HG03135 (cell line): Measurements from ENCODE around the gene MAPK10.
"Not testable (repeated sequence)": the region's sequence is repeated elsewhere in the genome, so short reads cannot be mapped to it uniquely, and the experiment has no call there.

Experiments used
- ATAC-seq: cut with Tn5 transposase; IDR thresholded peaks from one replicate; pipeline ENCODE4 v1.9.1; 2021; ENCODE audit warnings: mild to moderate bottlenecking, moderate library complexity; ENCODE audit not compliant: unreplicated experiment

MAPK10 gene

DNA sequence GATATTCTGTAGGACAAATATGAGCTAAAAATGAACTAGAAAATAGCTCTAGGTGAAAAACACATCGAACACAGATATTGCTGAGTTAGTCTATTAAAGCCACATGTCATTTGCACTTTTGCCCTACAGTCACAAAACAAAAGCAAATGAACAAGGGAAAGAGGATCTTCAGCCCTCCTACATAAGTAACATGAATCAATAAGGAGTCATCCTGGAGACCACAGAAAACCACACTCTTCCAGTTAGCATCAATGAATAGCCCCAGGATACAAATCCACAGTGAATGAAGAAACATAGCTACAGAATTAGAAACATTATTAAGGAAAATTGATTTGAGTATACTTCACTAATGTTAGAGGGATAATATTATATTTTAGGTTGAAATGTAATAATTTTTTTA, 311.4 kb downstream of the MAPK10 start:
- no peak for ATAC-seq

- no peak for ATAC-seq
Observed at GRCh38 chr4:86044593-86044985, 315.3 kb downstream of the MAPK10 start.

DNA sequence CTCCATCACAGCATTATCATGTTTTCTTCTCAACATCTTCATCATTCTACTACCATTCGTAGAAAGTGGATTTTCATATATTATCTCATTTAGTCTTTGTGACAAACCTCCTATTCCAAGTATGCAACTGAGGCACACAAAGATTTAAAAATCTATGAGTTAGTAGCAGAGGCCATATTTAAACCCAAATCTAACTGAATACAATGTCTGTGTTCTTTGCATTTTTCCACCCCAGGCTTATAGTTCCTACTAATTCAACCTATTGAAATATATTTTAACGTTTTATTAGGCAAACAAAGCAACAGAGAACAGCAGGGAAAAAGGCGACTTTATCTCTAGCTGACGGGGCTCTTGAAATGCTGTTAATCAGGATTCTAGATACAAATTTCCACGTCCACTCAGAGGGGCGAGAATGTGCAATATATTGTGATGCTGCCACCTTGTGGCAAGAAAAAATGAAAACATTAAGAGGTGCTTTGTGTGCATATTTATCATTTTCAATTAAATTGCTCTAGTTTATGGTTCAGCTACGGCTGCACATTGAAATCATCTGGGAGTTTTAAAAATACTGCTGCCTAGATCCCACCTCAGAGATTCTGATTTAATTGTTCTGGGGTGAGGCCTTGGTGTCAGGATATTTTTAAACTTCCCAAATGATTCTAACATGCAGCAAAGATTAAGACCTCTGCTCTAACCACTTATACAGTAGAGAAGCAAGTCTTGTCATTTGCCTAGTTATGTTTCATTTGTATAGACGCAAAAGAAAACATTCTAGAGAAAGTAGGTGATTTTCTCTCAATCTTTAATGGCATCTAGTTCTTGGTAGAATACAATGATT, 315.9 kb downstream of the MAPK10 start:
- peak; percentile 63 for ATAC-seq

DNA sequence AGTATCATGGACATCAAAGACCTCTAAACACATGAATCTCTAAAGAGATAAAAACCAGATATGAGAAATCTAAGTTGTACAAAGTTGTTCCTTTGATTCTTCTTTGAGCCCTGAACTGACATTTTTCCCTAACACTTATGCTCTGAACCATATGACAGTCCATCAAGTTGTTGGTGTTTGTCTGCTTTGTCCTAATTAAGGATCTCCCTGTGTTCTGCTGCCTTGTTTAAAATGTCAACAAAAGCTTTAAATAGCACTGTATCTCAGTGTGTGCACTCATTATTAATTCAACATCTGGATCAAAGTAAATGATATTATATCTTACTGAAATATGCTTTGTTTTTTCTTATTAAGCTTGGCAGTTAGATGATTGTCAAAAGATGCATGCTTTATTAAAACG, 321.8 kb downstream of the MAPK10 start:
- no peak for ATAC-seq

GRCh38 chr4:86036736-86037135, 323.1 kb downstream of the MAPK10 start:
- ATAC-seq, result no peak

DNA sequence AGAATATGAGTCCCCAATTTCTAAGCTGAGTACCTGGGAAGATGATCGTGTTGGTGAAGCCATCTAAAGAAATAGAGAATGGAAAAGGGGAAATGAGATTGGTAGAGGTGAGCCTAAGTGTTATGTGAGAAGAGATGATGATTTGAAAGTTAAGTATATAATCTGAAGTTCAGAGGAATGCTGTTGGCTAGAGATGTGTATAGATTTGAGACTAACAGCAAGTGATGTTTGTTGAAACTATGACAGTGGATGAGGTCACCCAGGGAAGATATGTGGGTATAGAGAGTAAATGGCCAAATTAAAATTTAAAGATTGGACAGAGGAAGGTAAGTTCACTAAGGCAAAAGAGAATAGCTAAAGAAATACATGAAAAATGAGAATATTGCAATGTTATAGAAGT, 324.2 kb downstream of the MAPK10 start:
- ATAC-seq, result no peak

GRCh38 chr4:86034616-86035015, 325.2 kb downstream of the MAPK10 start:
- no peak for ATAC-seq

- ATAC-seq, result no peak
Observed at GRCh38 chr4:86033171-86033570, 326.7 kb downstream of the MAPK10 start.

GRCh38 chr4:86032476-86033022, 327.3 kb downstream of the MAPK10 start:
- no peak for ATAC-seq

- no peak for ATAC-seq
Observed at GRCh38 chr4:86031927-86032326, 327.9 kb downstream of the MAPK10 start.

- ATAC-seq, result no peak
Observed at GRCh38 chr4:86026720-86027119, 333.1 kb downstream of the MAPK10 start.

- ATAC-seq, result not testable (repeated sequence)
Observed at GRCh38 chr4:86021671-86022070, 338.2 kb downstream of the MAPK10 start.

GRCh38 chr4:86019906-86020305, 339.9 kb downstream of the MAPK10 start:
- no peak for ATAC-seq

- ATAC-seq, result no peak
Observed at GRCh38 chr4:86019362-86019761, 340.5 kb downstream of the MAPK10 start.

DNA sequence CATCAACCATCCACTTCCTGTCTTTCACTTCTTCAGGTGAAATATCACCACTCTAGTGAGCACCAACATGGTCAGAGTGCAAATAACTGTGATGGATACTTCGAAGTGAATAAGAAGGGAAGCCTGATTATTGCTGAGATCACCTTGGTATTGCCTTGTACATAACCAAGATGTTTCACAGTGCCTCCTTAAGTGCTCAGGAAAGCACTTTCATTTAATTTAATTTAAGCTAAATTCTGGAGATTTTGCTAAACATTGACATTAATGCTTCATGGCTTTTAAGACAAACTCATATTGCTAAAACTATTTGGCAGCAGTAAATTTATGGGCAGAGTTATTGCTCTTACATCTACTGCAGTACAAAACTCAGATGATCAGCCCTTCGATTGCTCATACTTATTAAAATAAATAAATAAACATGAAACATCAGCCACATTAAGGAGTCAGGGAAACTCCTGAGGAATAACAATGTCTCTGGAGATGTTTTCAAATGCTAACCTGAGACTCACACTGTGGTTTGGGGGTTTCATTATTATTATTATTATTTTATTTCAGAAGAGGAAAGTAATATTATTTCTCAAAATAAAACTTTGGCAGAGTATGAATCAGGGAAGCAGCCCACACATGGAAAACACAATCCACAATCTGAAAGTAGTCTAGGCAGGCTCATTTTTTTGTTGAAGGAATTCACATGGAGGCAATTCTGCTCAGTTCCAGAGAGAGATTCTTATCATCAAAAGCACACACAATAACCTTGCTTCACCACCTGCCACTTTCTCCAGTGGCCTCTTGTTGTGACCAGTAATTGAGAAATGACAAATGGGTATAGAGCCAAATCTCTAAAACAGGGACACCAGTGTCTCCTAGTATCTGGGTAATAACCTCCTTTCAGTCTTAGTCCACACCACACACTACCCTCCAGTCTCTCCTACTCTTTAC, 344.2 kb downstream of the MAPK10 start:
- ATAC-seq, result no peak

- peak; percentile 84 for ATAC-seq
Observed at GRCh38 chr4:86014599-86014998, 345.3 kb downstream of the MAPK10 start.

- ATAC-seq, result no peak
Observed at GRCh38 chr4:86013621-86014020, 346.2 kb downstream of the MAPK10 start.

- ATAC-seq, result no peak
Observed at GRCh38 chr4:86011117-86011516, 348.7 kb downstream of the MAPK10 start.

- ATAC-seq, result no peak
Observed at GRCh38 chr4:86007042-86007441, 352.8 kb downstream of the MAPK10 start.

DNA sequence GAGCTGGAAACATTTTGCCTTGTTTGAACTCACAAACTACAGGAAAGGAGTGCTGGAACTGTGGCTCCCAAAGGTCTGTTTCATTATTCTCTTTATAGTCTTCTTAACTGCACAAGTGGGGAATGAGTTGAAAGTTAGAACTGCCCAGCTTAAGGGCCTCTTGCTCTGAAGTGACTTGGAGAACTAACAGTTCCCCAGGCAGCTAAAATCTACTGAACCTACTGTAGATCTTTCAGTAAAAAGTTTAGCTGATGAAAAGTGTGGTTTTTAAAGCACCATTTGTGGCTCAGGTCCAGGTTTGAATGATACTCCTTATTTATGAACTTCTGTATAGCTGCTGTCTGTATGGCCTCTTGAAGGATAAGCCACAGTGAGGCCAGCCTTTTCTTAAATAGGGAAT, 353.8 kb downstream of the MAPK10 start:
- ATAC-seq, result no peak

DNA sequence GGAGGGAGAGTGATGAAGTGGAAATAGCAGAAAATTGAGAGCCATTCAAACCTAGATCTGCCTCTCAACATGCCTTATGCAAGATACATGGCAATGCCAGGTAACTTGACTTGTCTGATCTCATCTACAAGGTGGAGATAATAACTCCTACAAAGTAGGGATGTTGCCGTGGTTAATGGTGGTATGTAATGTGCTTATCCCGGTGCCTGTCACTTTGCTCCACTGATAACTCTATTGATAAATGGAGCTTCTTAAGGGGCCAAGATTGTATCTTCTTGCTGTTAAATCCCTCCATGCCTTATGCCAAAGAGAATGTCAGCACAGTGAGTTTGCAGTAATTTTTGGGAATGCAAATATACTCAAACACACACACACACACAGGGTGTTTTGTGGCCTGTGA, 355.8 kb downstream of the MAPK10 start:
- no peak for ATAC-seq

DNA sequence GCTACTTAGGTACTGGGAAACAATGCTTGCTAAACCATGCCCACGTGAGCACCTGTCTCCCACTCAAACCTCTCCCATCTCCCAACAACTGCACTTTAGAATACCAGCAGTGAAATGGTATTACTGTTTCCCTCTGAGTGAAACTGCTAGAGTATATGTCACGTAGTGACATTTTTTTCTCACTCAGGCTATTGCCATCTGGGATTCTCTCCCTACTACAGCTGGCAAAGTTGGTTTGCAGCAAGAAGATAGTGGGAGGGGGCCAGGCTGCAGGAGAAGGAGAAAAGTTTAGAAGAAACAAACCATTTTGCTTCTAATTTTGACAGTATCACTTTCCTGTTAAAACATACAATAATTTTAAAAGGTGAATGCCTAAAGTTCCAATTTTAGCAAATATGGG, 358.3 kb downstream of the MAPK10 start:
- ATAC-seq, result no peak
